SW 1271 (cell line): ENCODE measurements around the gene UBE2Q1.

Experiments
- DNase-seq, 2 experiments: peaks; one replicate each; lab custom pipeline; 2025; lab: John Stamatoyannopoulos, UW

UBE2Q1 gene

DNA sequence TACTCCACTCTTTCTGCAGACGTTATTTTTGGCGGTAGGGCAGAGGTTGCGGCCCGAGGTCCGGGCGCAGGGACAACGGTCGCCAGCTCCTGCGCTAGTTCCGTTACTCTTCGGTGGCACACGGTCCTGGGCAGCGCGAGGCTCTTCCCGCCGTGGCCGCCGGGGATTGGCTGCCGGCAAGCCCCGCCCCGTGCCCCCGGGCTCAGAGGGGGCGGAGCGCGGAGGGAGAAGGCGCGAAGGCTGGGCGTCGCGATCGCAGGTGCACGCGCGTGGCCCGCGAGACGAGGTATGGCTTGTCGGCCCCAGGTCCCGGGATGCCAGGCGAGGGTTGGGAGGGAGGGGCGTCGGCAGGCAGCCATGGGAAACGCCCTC is 55.7 kb downstream of the UBE2Q1 start:
- DNase-seq: no peak

DNA sequence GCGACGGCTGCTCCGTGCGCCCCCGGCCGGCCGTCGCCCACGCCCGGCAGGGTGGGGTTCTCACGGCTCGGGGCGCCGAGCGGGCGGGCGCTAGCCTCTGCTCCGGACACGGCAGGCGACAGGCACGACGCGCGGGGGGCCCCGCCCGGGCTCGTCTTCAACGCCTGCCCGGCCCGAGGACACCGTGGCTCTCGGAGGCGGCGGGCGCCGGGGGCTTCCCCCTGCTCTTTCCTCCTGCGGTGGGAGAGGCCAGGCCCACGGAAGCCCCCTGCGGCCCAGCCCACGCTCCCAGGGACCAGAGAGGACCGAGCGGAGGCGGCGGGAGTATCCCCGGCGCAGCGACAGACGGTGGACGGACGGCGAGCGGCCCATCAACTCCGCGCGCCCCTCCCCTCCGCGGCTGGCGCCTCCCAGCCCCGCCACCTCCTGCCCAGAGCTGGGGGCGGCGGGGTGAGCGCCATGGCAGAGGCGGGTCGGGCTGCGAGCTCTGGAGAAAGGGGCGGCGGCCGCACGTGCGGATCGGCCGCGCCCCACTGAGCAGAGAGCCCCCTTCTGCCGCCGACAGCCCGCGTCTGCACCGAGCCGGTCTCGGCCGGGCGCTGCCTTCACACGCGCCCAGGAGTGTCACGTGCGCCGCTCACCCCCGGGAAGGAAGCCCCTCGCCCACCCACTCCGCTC is 56.3 kb downstream of the UBE2Q1 start, which contains the start of the genes SHE and TDRD10:
SHE (minus strand) TSS at position 347 of the 678 bp plus-strand sequence. CDS start 386 bp downstream, outside the sequence.
TDRD10 (plus strand) TSS at position 154 of the 678 bp plus-strand sequence. CDS start 4,685 bp downstream, outside the sequence.
- no peak for DNase-seq

DNA sequence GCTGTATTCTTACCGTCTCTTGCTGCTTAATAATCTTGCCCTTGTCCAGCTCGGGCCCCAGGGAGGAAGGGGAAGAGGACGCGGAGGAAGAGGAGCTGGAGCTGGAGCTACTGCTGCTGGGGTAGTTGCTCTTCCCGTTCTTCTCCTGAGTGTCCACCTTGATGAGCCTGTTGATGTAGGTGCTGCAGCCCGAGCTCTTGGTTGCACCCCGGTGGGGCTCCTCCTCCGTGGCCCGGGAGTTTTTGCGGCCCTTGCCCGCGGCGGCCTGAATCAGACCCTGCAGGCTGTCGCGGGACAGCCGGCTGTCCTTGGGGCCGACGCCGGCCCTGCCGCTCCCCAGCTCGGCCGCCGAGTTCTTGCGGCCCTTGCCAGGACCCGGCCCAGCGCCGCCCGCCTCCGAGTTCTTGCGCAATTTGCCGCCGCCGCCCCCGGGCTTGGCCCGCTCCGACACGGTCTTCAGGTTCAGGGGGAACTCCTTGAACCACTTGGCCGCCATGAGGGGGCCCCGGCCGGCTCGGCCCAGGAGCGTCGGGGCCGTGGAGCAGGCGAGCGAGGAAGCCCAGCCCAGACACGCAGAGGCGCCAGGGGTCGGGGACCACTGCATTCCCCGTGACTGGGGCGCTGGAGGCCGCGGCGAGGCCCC is 56.9 kb downstream of the UBE2Q1 start:
- DNase-seq: no peak

DNA sequence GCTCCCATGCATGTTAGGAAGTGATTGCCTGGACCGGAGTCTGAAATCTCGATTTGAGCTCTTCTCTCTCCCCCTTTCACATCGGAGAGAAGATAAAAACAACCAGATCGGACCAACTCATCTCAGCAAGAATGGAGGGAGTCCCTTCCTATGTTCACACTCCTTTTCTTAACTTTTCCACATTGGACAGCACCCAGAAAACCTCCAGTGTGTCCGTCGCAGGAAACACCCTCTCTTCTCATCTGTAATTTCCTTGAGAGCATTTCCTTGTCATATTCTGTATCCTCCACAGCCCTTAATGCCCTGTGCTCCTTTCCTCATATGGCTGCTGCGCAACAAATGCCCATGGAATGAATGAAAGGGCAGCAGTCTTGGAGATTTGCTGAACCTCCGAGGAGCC is 57.9 kb downstream of the UBE2Q1 start:
- no peak for DNase-seq

DNA sequence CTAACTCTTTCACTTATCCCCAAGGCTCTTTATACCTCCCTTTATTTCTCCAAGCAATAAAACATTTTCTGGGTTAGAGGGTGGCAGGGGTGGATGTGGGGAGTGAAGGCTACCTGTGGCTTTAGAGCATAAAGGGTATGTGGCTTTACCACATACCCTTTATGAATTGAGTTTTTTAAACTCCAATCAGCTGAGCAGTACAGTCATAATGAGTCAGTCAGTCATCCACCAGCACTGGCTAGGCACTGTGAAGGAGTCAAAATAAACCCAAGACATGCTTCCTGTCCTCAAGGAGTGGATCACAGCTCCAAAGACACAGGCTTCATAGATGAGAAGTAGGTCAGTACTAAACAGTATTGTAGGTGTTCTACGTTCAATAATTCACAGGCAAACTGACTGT is 59.0 kb downstream of the UBE2Q1 start:
- no peak for DNase-seq
